ENCODE data around the gene ZNF516. TPM values are rescaled to one million over a fixed set of nuclear protein-coding genes. Genes with fewer than 3 reads are reported as not detected.

Gene ZNF516
- total RNA-seq, 1 donor from 2014 or later = 14.8 TPM

- TF ChIP-seq CTCF (conservative IDR thresholded peaks at IDR 0.05; ENCODE audit: low read depth, low read length) = no peak
- no peak overlapping the region for H3K4me3 ChIP-seq (ENCODE audit: low read depth, low read length)
- no peak for DNase-seq (ENCODE audit: low read depth)
These were observed 137.3 kb downstream of the ZNF516 start for GRCh38 chr18:76357585-76358260.

- DNase-seq (ENCODE audit: low read depth) = no peak
- TF ChIP-seq CTCF (conservative IDR thresholded peaks at IDR 0.05; ENCODE audit: low read depth, low read length) = no peak
These were observed 137.9 kb downstream of the ZNF516 start for GRCh38 chr18:76357174-76357573.

DNA sequence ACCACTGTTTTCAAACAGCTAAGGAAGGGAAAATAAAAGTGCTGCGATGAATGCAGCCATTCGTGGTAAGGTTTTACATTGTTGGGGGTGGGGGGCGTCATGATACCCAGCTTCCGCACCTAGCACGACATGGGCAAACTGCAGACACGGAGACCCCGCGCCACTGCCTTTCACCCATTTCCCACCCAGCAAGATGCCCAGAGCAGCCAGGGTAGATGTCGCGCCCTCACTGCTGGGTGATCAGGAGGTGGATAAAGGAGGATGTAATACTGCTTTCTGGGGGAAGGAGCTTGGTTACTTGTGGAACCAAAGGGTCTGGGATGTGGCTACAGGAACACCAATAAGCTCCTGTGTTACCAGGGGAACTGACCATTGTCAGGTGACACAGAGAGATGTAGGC, 138.4 kb downstream of the ZNF516 start:
- no peak for TF ChIP-seq CTCF (conservative IDR thresholded peaks at IDR 0.05; ENCODE audit: low read depth, low read length)
- no peak for DNase-seq (ENCODE audit: low read depth)
- no peak overlapping the region for H3K4me3 ChIP-seq (ENCODE audit: low read depth, low read length)

More at GRCh38 chr18:76357174-76357573, 137.9 kb downstream of the ZNF516 start:
- no peak overlapping the region for H3K4me3 ChIP-seq (ENCODE audit: low read depth, low read length)

- no peak for TF ChIP-seq CTCF (conservative IDR thresholded peaks at IDR 0.05; ENCODE audit: low read depth, low read length)
- no peak overlapping the region for H3K4me3 ChIP-seq (ENCODE audit: low read depth, low read length)
- DNase-seq (ENCODE audit: low read depth) = no peak
These were observed 140.7 kb downstream of the ZNF516 start for GRCh38 chr18:76354348-76354747.

DNA sequence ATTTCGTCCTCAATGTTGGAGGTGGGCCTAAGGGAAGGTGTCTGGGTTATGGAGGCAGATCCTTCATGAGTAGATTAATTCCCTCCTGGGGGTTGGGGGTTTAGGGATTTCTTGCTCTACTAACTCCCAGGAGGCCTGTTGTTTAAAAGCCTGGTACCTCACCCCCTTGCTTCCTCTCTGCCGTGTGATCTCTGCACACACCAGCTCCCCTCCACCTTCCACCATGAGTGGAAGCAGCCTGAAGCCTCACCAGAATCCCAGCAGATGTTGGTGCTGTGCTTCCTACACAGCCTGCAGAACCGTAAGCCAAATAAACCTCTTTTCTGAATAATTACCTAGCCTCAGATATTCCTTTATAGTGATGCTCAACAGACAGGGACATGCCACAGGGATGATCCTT, 141.5 kb downstream of the ZNF516 start:
- H3K4me3 ChIP-seq (ENCODE audit: low read depth, low read length) = no peak overlapping the region
- DNase-seq (ENCODE audit: low read depth) = no peak
- no peak for TF ChIP-seq CTCF (conservative IDR thresholded peaks at IDR 0.05; ENCODE audit: low read depth, low read length)

- no peak for TF ChIP-seq CTCF (conservative IDR thresholded peaks at IDR 0.05; ENCODE audit: low read depth, low read length)
- DNase-seq (ENCODE audit: low read depth) = no peak
- H3K4me3 ChIP-seq (ENCODE audit: low read depth, low read length) = no peak overlapping the region
These were observed 142.0 kb downstream of the ZNF516 start for GRCh38 chr18:76353046-76353445.

GRCh38 chr18:76351961-76352581, 143.0 kb downstream of the ZNF516 start:
- no peak for TF ChIP-seq CTCF (conservative IDR thresholded peaks at IDR 0.05; ENCODE audit: low read depth, low read length)
- peak overlapping the region; percentile 33 for H3K4me3 ChIP-seq (ENCODE audit: low read depth, low read length)
- DNase-seq (ENCODE audit: low read depth) = peak; percentile 16
